ENCODE results near the gene ZNF615.
A peak's percentile ranks its signal among the peaks of the same experiment; 100 is the strongest.
"Not testable (repeated sequence)": the region's sequence is repeated elsewhere in the genome, so short reads cannot be mapped to it uniquely, and the experiment has no call there.

ZNF615 gene

DNA sequence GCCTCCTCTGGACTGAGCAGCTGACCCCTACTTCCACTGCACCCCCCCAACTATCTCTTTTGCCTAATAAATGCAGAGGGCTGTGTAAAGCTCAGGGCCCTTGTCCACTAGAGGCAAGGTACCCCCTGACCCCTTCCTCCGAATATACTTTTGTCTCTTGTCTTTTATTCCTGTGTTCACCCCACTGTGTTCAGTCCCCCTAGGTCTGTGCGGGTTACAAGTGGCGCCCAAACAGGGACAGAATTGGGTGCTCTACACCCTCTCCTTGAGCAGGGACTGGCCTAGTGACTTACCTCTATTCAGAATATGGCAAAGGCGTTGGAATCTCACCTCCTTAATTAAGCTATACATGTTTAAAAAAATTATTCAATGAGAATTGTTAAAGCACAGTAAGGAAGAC, 36.4 kb downstream of the ZNF615 start:
- H3K27me3 ChIP-seq (replicated peaks), result no peaks in the 10 kb centered on the region
- DNase-seq, result no peak
- no peak for TF ChIP-seq CTCF (IDR thresholded peaks at IDR 0.05; ENCODE audit: low read depth, low read length, missing control alignments)
- no peak overlapping the region for H3K4me3 ChIP-seq (ENCODE audit: low read depth, low read length)
- no peak overlapping the region for H3K27ac ChIP-seq
- in situ Hi-C loops (cut with HindIII; ENCODE audit: low pct_ligation_motif_present, low sequenced_read_pairs), result no loop called here
- peaks cover 51% of the 10 kb centered on the region for H3K36me3 ChIP-seq (replicated peaks)

- in situ Hi-C loops (cut with HindIII; ENCODE audit: low pct_ligation_motif_present, low sequenced_read_pairs), result no loop called here
- H3K4me3 ChIP-seq (ENCODE audit: low read depth, low read length), result no peak overlapping the region
- no peak for DNase-seq
- TF ChIP-seq CTCF (IDR thresholded peaks at IDR 0.05; ENCODE audit: low read depth, low read length, missing control alignments), result no peak
- no peak overlapping the region for H3K27ac ChIP-seq
- peaks cover 59% of the 10 kb centered on the region for H3K36me3 ChIP-seq (replicated peaks)
- H3K27me3 ChIP-seq (replicated peaks), result no peaks in the 10 kb centered on the region
Observed at GRCh38 chr19:51970718-51971117, 37.3 kb downstream of the ZNF615 start.

- in situ Hi-C loops (cut with HindIII; ENCODE audit: low pct_ligation_motif_present, low sequenced_read_pairs), result no loop called here
- Histone ChIP-seq H3K27ac (no peak overlapping the region), H3K36me3 (replicated peaks) (peaks cover 43% of the 10 kb centered on the region), H3K27me3 (replicated peaks) (no peaks in the 10 kb centered on the region), H3K4me3 (ENCODE audit: low read depth, low read length) (no peak overlapping the region)
- no peak for TF ChIP-seq CTCF (IDR thresholded peaks at IDR 0.05; ENCODE audit: low read depth, low read length, missing control alignments)
- DNase-seq, result no peak
Observed at GRCh38 chr19:51965583-51965982, 42.4 kb downstream of the ZNF615 start.

DNA sequence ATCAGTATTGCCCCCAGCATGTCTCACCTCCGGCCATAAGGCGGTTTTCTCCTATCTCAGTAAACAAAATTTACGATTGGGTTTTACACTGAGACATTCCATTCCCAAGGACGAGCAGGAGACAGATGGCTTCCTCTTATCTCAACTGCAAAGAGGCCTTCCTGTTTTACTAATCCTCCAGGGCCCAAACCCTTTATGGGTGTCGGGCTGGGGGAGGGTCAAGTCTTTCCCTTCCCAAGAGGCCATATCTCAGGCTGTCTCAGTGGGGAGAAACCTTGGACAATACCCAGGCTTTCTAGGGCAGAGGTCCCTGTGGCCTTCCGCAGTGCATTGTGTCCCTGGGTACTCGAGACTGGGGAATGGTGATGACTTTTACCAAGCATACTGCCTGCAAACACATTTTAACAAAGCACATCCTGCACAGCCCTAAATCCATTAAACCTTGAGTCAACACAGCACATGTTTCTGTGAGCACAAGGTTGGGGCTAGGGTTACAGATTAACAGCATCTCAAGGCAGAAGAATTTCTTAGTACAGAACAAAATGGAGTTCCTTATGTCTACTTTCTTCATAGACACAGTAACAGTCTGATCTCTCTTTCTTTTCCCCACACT, 47.3 kb downstream of the ZNF615 start:
- in situ Hi-C loops (cut with HindIII; ENCODE audit: low pct_ligation_motif_present, low sequenced_read_pairs); H3K27me3 ChIP-seq (replicated peaks); H3K27ac ChIP-seq; DNase-seq; H3K4me3 ChIP-seq (ENCODE audit: low read depth, low read length): not testable (repeated sequence)
- H3K36me3 ChIP-seq (replicated peaks), result peaks cover 13% of the 10 kb centered on the region

DNA sequence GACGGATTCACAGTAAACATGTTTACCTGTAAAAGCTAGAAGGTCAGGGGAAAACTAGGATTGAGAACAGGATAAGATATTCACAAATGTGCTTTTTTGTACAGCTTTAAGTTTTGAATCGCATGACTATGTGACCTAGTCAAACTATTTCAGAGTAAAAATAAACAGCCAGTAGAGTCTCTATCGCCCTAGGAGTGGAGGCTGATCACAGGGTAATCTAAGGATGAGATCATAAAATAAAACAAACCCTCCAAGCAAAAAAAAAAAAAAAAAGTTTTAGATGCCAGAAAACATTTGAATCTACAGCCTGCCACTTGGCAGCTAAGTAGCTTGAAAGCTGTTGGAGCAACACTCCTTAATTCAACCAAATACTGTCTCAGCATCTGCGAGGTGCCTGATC, 48.2 kb downstream of the ZNF615 start:
- in situ Hi-C loops (cut with HindIII; ENCODE audit: low pct_ligation_motif_present, low sequenced_read_pairs), result no loop called here
- Histone ChIP-seq H3K27ac (no peak overlapping the region), H3K27me3 (replicated peaks) (no peaks in the 10 kb centered on the region), H3K4me3 (ENCODE audit: low read depth, low read length) (no peak overlapping the region), H3K36me3 (replicated peaks) (peaks cover 4% of the 10 kb centered on the region)
- DNase-seq, result no peak
- TF ChIP-seq CTCF (IDR thresholded peaks at IDR 0.05; ENCODE audit: low read depth, low read length, missing control alignments), result no peak

GRCh38 chr19:51957846-51958245, 50.2 kb downstream of the ZNF615 start:
- in situ Hi-C loops (cut with HindIII; ENCODE audit: low pct_ligation_motif_present, low sequenced_read_pairs), result not testable (repeated sequence)

GRCh38 chr19:51948975-51949374, 59.0 kb downstream of the ZNF615 start:
- peak; percentile 16 for DNase-seq
- H3K4me3 ChIP-seq (ENCODE audit: low read depth, low read length), result peak overlapping the region; percentile 35
- no peak for TF ChIP-seq CTCF (IDR thresholded peaks at IDR 0.05; ENCODE audit: low read depth, low read length, missing control alignments)
- H3K27me3 ChIP-seq (replicated peaks), result no peaks in the 10 kb centered on the region
- no peak overlapping the region for H3K27ac ChIP-seq
- in situ Hi-C loops (cut with HindIII; ENCODE audit: low pct_ligation_motif_present, low sequenced_read_pairs), result no loop called here
- H3K36me3 ChIP-seq (replicated peaks), result peaks cover 16% of the 10 kb centered on the region

More at GRCh38 chr19:51957846-51958245, 50.2 kb downstream of the ZNF615 start:
- not testable (repeated sequence) for DNase-seq; H3K27ac ChIP-seq; H3K4me3 ChIP-seq (ENCODE audit: low read depth, low read length); H3K27me3 ChIP-seq (replicated peaks); H3K36me3 ChIP-seq (replicated peaks)

Measured in brain microvascular endothelial cell (primary cell).